Esophagus muscularis mucosa (tissue), 4 donors: Measurements from ENCODE around the gene POLR2E. TPM values are rescaled to one million over a fixed set of nuclear protein-coding genes. Genes with fewer than 3 reads are reported as not detected.

Experiments
- DNase-seq: peaks from one replicate; pipeline ENCODE4 v3.0.0-alpha.2; 2017; ENCODE audit errors: extremely low spot score
- H3K27ac ChIP-seq, 4 donors: fragments of 200-600 bp; sonication (generic); replicated peaks in 1 of 4; 1 replicate in 3 of 4; 2 replicates in 1 of 4; pipeline ENCODE4 v1.5.1; 2016 to 2019; ENCODE audit warnings: mild to moderate bottlenecking in 1 of 4
- H3K27me3 ChIP-seq, 4 donors: fragments of 200-600 bp; sonication (generic); one replicate each; pipeline versions ENCODE4 v1.5.1 to v1.6.0; 2016 to 2019
- H3K36me3 ChIP-seq, 4 donors: fragments of 200-600 bp; sonication (generic); one replicate each; pipeline ENCODE4 v1.5.1; 2016 to 2019
- H3K4me1 ChIP-seq, 4 donors: fragments of 200-600 bp; sonication (generic); one replicate each; pipeline ENCODE4 v1.5.1; 2016 to 2019
- H3K4me3 ChIP-seq, 4 donors: fragments of 200-600 bp; sonication (generic); 1 replicate in 2 of 4; 2 replicates in 2 of 4; pipeline ENCODE4 v1.5.1; 2016 to 2019; ENCODE audit warnings: mild to moderate bottlenecking in 4 of 4, moderate library complexity in 1 of 4
- H3K9me3 ChIP-seq, 4 donors: fragments of 200-600 bp; sonication (generic); 1 replicate in 3 of 4; 2 replicates in 1 of 4; pipeline ENCODE4 v1.5.1; 2016 to 2019
- EP300 ChIP-seq: sonication (generic); formaldehyde crosslinking; IDR thresholded peaks from one replicate; pipeline ENCODE4 v1.6.1; 2017; ENCODE audit warnings: antibody characterized with exemption
- POLR2A ChIP-seq: fragments of 450-650 bp; IDR thresholded peaks from one replicate; pipeline ENCODE4 v1.6.1; 2017; ENCODE audit warnings: antibody characterized with exemption, moderate library complexity, mild to moderate bottlenecking, low read depth
- POLR2AphosphoS5 ChIP-seq, 2 donors: sonication (generic); formaldehyde crosslinking; IDR thresholded peaks; one replicate each; pipeline ENCODE4 v1.6.1; 2017; ENCODE audit warnings: antibody characterized with exemption in 2 of 2
- WGBS: methylation state at CpG from one replicate; pipeline ENCODE4 v1.1.5; 2018; 5-methylcytosine and 5-hydroxymethylcytosine counted together
- intact Hi-C: fragments of 100-400 bp; cut with DNase I; formaldehyde crosslinking; loops from one replicate; pipeline ENCODE4 v1.15.1; 2023
- total RNA-seq, 4 donors: library from RNA; depleted of rRNA; stranded (reverse); fragments of >200 nt; gene quantifications; one replicate each; pipeline versions ENCODE4 v1.1.0 to v1.2.1, GENCODE V29; 2016
- TF ChIP-seq, protein P1 (sequence below), 3 experiments: fragments of 200-600 bp in 2 of 3; fragments of 450-650 bp in 1 of 3; sonication (generic) in 2 of 3; IDR thresholded peaks; one replicate each; pipeline ENCODE4 v1.5.1; 2017 to 2019; ENCODE audit warnings: antibody characterized with exemption in 3 of 3, mild to moderate bottlenecking in 2 of 3, moderate library complexity in 1 of 3

The POLR2E gene
- total RNA-seq, 4 donors from 2014 or later = 96.8 to 198 (median 135) TPM

- H3K4me3 ChIP-seq = no peak overlapping the region
- WGBS = 67% methylated on average over 34 of the region's 38 CpGs
- H3K4me1 ChIP-seq = peaks cover 5 to 44% (median 37%) of the 10 kb centered on the region in 4 donors
- intact Hi-C loops = no loop called here
- no peak for DNase-seq
- no peaks in the 10 kb centered on the region for H3K9me3 ChIP-seq
- no peak overlapping the region for H3K27ac ChIP-seq
- H3K27me3 ChIP-seq = peaks cover 0 to 33% (median 0%) of the 10 kb centered on the region in 4 donors
- TF ChIP-seq POLR2A (no peak), POLR2AphosphoS5 (IDR thresholded peaks at IDR 0.05) (no peak), EP300 (no peak)
- TF ChIP-seq, protein P1, sequence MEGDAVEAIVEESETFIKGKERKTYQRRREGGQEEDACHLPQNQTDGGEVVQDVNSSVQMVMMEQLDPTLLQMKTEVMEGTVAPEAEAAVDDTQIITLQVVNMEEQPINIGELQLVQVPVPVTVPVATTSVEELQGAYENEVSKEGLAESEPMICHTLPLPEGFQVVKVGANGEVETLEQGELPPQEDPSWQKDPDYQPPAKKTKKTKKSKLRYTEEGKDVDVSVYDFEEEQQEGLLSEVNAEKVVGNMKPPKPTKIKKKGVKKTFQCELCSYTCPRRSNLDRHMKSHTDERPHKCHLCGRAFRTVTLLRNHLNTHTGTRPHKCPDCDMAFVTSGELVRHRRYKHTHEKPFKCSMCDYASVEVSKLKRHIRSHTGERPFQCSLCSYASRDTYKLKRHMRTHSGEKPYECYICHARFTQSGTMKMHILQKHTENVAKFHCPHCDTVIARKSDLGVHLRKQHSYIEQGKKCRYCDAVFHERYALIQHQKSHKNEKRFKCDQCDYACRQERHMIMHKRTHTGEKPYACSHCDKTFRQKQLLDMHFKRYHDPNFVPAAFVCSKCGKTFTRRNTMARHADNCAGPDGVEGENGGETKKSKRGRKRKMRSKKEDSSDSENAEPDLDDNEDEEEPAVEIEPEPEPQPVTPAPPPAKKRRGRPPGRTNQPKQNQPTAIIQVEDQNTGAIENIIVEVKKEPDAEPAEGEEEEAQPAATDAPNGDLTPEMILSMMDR (IDR thresholded peaks at IDR 0.05) = no peak
- peaks cover 6 to 52% (median 45%) of the 10 kb centered on the region in 4 donors for H3K36me3 ChIP-seq
These were observed 9.3 kb downstream of the POLR2E start for GRCh38 chr19:1085676-1086442.

- H3K9me3 ChIP-seq = no peaks in the 10 kb centered on the region
- H3K27ac ChIP-seq = no peak overlapping the region
- DNase-seq = no peak
- intact Hi-C loops = no loop called here
- H3K36me3 ChIP-seq = peaks cover 6 to 45% (median 38%) of the 10 kb centered on the region in 4 donors
- H3K4me1 ChIP-seq = peaks cover 5 to 44% (median 37%) of the 10 kb centered on the region in 4 donors
- TF ChIP-seq POLR2AphosphoS5 (IDR thresholded peaks at IDR 0.05) = no peak
- TF ChIP-seq, protein P1 (IDR thresholded peaks at IDR 0.05) = no peak
- no peak for TF ChIP-seq POLR2A
- TF ChIP-seq EP300 = no peak
- no peak overlapping the region for H3K4me3 ChIP-seq
- 78% methylated on average over 8 of the region's 8 CpGs for WGBS
- H3K27me3 ChIP-seq = peaks cover 0 to 33% (median 0%) of the 10 kb centered on the region in 4 donors
These were observed 10.0 kb downstream of the POLR2E start for GRCh38 chr19:1085053-1085658.

GRCh38 chr19:1084024-1084868 lies 10.9 kb downstream of the POLR2E start:
- H3K4me1 ChIP-seq = peaks cover 5 to 39% (median 37%) of the 10 kb centered on the region in 4 donors
- H3K27me3 ChIP-seq = peaks cover 0 to 33% (median 0%) of the 10 kb centered on the region in 4 donors
- H3K9me3 ChIP-seq = no peaks in the 10 kb centered on the region
- intact Hi-C loops = no loop called here
- TF ChIP-seq POLR2AphosphoS5 (IDR thresholded peaks at IDR 0.05) (no peak), EP300 (no peak), POLR2A (no peak)
- TF ChIP-seq, protein P1 (IDR thresholded peaks at IDR 0.05) = no peak
- WGBS = 87% methylated on average over 35 of the region's 43 CpGs
- DNase-seq = no peak
- no peak overlapping the region for H3K4me3 ChIP-seq
- H3K27ac ChIP-seq = no peak overlapping the region
- H3K36me3 ChIP-seq = peaks cover 1 to 36% (median 29%) of the 10 kb centered on the region in 4 donors

DNA sequence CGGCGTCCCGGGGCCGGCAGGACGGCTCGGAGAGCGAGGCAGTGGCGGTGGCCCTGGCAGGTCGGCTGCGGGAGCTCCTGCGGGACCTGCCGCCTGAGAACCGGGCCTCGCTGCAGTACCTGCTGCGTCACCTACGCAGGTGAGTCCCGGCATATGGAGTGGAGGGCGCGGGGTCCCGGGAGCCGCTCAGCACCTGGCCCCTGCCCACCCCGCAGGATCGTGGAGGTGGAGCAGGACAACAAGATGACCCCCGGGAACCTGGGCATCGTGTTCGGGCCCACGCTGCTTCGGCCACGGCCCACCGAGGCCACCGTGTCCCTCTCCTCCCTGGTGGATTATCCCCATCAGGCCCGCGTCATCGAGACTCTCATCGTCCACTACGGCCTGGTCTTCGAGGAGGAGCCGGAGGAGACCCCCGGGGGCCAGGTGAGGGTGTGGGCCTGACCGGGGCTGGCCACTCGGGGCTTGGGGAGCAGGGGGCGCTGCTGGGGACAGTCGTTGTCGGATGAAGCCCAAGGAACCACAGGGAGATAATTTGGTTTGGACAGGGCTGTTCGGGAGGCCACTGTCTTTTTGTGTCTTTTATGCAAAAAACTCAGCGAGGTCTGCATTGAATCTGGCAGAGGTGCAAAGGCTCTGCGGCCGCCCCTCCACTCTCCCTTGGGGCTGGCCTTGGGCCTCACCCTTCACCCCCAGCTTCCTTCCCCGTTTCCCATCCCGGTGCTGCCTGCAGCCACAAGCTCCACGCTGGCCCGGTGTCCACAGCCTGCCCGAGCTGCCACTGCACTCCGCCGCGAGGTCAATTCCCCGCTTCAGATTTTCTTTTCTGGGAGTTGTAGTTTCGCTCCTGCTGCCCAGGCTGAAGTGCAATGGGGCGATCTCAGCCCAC lies 12.0 kb downstream of the POLR2E start:
- Histone ChIP-seq H3K9me3 (no peaks in the 10 kb centered on the region), H3K27me3 (peaks cover 0 to 33% (median 0%) of the 10 kb centered on the region in 4 donors), H3K4me3 (peak overlapping the region in 1 of 4 donors; percentile 22), H3K4me1 (peaks cover 5 to 30% (median 26%) of the 10 kb centered on the region in 4 donors), H3K27ac (no peak overlapping the region), H3K36me3 (peaks cover 0 to 26% (median 18%) of the 10 kb centered on the region in 4 donors)
- WGBS = 87% methylated on average over 57 of the region's 59 CpGs
- TF ChIP-seq POLR2AphosphoS5 (IDR thresholded peaks at IDR 0.05) (no peak), POLR2A (no peak)
- intact Hi-C loops = no loop called here
- no peak for DNase-seq
